ENCODE measurements around the gene PIK3R5. TPM values are rescaled to one million over a fixed set of nuclear protein-coding genes. Genes with fewer than 3 reads are reported as not detected.

PIK3R5 gene
- total and polyA plus RNA-seq, 7 donors = 0.20 to 2.9 (median 1.1) TPM

DNA sequence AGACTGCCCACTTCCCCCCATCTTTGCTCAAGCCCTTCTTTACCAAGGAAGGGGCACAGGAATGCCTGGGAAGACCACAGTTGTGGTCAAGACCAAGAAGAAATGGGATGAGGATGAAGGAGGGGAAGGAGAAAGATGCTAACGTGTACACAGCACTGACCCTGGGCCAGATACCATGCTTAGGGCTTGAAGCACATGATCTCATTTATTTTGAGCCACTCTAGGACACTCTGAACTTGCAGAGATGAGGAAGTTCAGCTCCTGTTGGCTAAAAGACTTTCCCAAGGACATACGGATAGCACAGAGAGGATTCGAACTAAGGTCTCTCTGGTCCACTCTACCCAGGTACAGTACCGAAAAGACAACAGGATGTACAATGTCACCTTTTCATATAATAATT, 42.6 kb downstream of the PIK3R5 start:
- no peaks in the 10 kb centered on the region for H3K36me3 ChIP-seq (ENCODE audit: insufficient read depth in 1 of 2, low read depth in 1 of 2)
- intact Hi-C loops (cut with DNase I) = no loop called here
- WGBS, 3 donors = 80 to 87% (median 80%) methylated on average over 4 of the region's 4 CpGs
- peaks cover 12% of the 10 kb centered on the region for H3K9me3 ChIP-seq
- H3K27ac ChIP-seq = no peak overlapping the region
- TF ChIP-seq, protein P1, sequence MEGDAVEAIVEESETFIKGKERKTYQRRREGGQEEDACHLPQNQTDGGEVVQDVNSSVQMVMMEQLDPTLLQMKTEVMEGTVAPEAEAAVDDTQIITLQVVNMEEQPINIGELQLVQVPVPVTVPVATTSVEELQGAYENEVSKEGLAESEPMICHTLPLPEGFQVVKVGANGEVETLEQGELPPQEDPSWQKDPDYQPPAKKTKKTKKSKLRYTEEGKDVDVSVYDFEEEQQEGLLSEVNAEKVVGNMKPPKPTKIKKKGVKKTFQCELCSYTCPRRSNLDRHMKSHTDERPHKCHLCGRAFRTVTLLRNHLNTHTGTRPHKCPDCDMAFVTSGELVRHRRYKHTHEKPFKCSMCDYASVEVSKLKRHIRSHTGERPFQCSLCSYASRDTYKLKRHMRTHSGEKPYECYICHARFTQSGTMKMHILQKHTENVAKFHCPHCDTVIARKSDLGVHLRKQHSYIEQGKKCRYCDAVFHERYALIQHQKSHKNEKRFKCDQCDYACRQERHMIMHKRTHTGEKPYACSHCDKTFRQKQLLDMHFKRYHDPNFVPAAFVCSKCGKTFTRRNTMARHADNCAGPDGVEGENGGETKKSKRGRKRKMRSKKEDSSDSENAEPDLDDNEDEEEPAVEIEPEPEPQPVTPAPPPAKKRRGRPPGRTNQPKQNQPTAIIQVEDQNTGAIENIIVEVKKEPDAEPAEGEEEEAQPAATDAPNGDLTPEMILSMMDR (IDR thresholded peaks at IDR 0.05) = no peak
- ATAC-seq (no peak), DNase-seq (no peak)
- H3K4me3 ChIP-seq = no peak overlapping the region
- H3K4me1 ChIP-seq = no peaks in the 10 kb centered on the region
- H3K27me3 ChIP-seq (ENCODE audit: insufficient read depth in 3 of 3, low read length in 2 of 3) = no peaks in the 10 kb centered on the region

DNA sequence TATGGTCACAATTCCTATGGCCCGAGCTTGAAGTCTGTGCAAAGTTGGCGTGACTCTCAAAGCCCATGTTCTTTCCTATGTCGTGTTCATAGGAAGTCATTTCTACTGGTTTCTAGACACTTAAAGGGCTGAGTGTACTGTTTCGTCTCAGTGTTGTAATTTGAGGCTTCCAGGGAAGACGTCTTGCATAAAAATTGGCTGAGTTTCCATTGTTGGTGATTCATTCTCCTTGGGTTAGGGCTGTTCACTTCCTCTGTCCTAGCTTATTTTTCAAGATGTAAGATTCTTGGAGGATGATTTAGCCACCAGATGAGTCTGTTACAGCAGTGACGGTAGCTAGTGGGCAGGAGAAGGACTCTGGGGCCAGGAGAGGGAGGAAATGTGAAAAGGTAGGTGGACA, 43.1 kb downstream of the PIK3R5 start:
- H3K27me3 ChIP-seq (ENCODE audit: insufficient read depth in 3 of 3, low read length in 2 of 3) = no peaks in the 10 kb centered on the region
- DNase-seq (no peak), ATAC-seq (peak in 3 of 4 donors; percentile 30 to 48 (median 47))
- H3K27ac ChIP-seq = no peak overlapping the region
- H3K36me3 ChIP-seq (ENCODE audit: insufficient read depth in 1 of 2, low read depth in 1 of 2) = no peaks in the 10 kb centered on the region
- H3K9me3 ChIP-seq = peaks cover 13% of the 10 kb centered on the region
- no peaks in the 10 kb centered on the region for H3K4me1 ChIP-seq
- intact Hi-C loops (cut with DNase I) = no loop called here
- WGBS, 3 donors = 19 to 26% (median 20%) methylated on average over 6 of the region's 6 CpGs
- H3K4me3 ChIP-seq = no peak overlapping the region
- TF ChIP-seq, protein P1 (IDR thresholded peaks at IDR 0.05) = no peak

DNA sequence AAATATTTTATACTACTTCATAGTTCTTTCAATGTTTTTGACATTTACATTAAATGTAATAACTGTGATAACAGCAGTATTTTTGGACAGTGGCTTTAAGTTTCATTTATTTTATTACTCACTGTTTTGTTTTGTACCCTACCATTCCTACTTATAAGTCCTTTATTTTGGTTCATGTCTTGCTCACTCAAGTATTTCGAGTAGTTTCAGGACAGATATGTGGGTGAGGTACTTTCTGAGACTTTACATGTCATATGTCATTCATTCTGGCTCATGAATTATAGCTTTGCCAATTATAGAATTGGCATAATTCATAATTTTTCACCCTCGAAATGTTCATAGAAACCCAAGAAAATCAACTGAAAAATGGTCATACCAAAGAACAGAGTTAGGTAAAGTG, 44.4 kb downstream of the PIK3R5 start:
- no peaks in the 10 kb centered on the region for H3K27me3 ChIP-seq (ENCODE audit: insufficient read depth in 3 of 3, low read length in 2 of 3)
- H3K4me1 ChIP-seq = no peaks in the 10 kb centered on the region
- intact Hi-C loops (cut with DNase I) = no loop called here
- H3K27ac ChIP-seq = no peak overlapping the region
- DNase-seq (no peak), ATAC-seq (no peak)
- TF ChIP-seq, protein P1 (IDR thresholded peaks at IDR 0.05) = no peak
- H3K9me3 ChIP-seq = peaks cover 18% of the 10 kb centered on the region
- WGBS, 3 donors = 58 to 63% (median 63%) methylated on average over 2 of the region's 2 CpGs
- H3K36me3 ChIP-seq (ENCODE audit: insufficient read depth in 1 of 2, low read depth in 1 of 2) = no peaks in the 10 kb centered on the region
- H3K4me3 ChIP-seq = no peak overlapping the region

DNA sequence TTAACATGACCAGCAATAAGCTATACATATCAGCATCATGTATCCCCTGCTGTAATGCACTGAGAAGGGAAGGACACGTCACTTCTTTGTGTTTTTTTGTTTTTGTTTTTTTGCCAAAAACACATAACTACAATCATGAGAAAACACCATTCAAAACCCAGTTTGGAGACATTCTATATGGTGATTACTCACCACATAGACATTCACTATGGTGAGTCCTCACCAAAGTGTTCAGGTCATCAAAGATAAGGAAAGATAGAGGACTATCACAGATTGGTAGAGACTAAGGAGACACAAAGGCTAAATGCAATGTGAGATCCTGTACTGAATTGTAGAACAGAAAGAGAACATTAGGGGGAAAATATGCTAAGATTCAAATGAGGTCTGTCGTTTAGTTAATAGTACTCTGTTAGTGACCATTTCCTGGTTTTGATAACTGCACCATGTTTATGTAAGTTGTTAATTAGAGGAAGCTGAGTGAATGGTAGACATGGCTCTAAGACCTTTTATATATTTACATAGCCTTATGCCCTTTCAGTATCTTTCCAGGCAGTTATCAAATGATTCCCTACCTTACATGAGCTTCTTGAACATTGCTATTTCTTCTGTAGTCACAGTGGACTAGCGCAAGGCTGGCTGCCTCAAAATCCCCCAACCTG, 46.6 kb downstream of the PIK3R5 start:
- H3K27ac ChIP-seq = no peak overlapping the region
- H3K9me3 ChIP-seq = peaks cover 18% of the 10 kb centered on the region
- no peaks in the 10 kb centered on the region for H3K36me3 ChIP-seq (ENCODE audit: insufficient read depth in 1 of 2, low read depth in 1 of 2)
- no peaks in the 10 kb centered on the region for H3K4me1 ChIP-seq
- peaks cover 0 to under 1% (median 0%) of the 10 kb centered on the region in 3 donors for H3K27me3 ChIP-seq (ENCODE audit: insufficient read depth in 3 of 3, low read length in 2 of 3)
- intact Hi-C loops (cut with DNase I) = no loop called here
- no peak for ATAC-seq
- TF ChIP-seq, protein P1 (IDR thresholded peaks at IDR 0.05) = no peak
- H3K4me3 ChIP-seq = no peak overlapping the region
- no peak for DNase-seq
- 60 to 67% (median 66%) methylated on average over 3 of the region's 3 CpGs for WGBS, 3 donors

DNA sequence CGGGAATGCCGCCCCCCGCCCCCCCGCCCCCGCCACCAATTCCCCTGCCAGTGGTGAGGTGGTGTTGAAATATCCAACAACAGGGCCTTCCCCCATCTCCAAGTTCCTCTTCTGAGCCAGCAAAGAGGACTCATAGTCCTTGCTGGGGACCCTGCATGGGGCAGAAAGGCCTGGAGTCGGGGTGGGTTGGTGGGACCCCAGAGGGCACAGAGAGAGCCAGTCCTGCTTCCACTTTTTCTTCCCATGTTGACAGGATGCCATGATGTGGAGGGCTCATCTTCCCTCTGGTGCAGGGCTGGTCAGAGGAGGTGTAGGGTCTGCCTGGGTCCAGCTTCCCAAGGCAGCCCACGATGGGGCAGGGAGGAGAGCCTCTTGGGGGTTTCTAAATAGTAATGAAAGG, 49.0 kb downstream of the PIK3R5 start:
- H3K27ac ChIP-seq = no peak overlapping the region
- peaks cover 18% of the 10 kb centered on the region for H3K9me3 ChIP-seq
- ATAC-seq (no peak), DNase-seq (no peak)
- no peaks in the 10 kb centered on the region for H3K4me1 ChIP-seq
- H3K4me3 ChIP-seq = no peak overlapping the region
- TF ChIP-seq, protein P1 (IDR thresholded peaks at IDR 0.05) = no peak
- no peaks in the 10 kb centered on the region for H3K36me3 ChIP-seq (ENCODE audit: insufficient read depth in 1 of 2, low read depth in 1 of 2)
- peaks cover 0 to 6% (median 0%) of the 10 kb centered on the region in 3 donors for H3K27me3 ChIP-seq (ENCODE audit: insufficient read depth in 3 of 3, low read length in 2 of 3)
- intact Hi-C loops (cut with DNase I) = no loop called here
- 55 to 69% (median 56%) methylated on average over 7 of the region's 7 CpGs for WGBS, 3 donors

Measured in psoas muscle (tissue), 8 donors.